ENCODE data around the gene MYD88. TPM values are rescaled to one million over a fixed set of nuclear protein-coding genes. Genes with fewer than 3 reads are reported as not detected.

Gene MYD88
- total RNA-seq, 1 donor from 2014 or later: 55.8 TPM

GRCh38 chr3:38102444-38102814, 36.0 kb upstream of the MYD88 start:
- Histone ChIP-seq H3K27ac (ENCODE audit: low read depth, low read length) (no peak overlapping the region), H3K9me3 (ENCODE audit: insufficient read depth, low read depth, low read length) (no peaks in the 10 kb centered on the region), H3K9ac (ENCODE audit: low read length) (no peak overlapping the region), H2AFZ (ENCODE audit: low read depth, low read length) (no peak overlapping the region), H3K79me2 (ENCODE audit: insufficient read depth, low read length) (no peaks in the 10 kb centered on the region), H3K27me3 (ENCODE audit: insufficient read depth, low read length) (peaks cover 5% of the 10 kb centered on the region), H3K4me2 (ENCODE audit: low read length) (no peak overlapping the region), H3K4me1 (ENCODE audit: insufficient read depth, low read length) (no peaks in the 10 kb centered on the region), H4K20me1 (ENCODE audit: insufficient read depth, low read length) (no peaks in the 10 kb centered on the region), H3K36me3 (ENCODE audit: insufficient read depth, low read length) (no peaks in the 10 kb centered on the region), H3K4me3 (ENCODE audit: insufficient read depth, low read depth, low read length) (no peak overlapping the region)
- Mint-ChIP-seq H3K4me3 (ENCODE audit: unreplicated experiment) (no peak overlapping the region), H3K9me3 (ENCODE audit: unreplicated experiment) (no peaks in the 10 kb centered on the region), H3K36me3 (ENCODE audit: low read depth, unreplicated experiment) (no peaks in the 10 kb centered on the region), H3K27ac (ENCODE audit: unreplicated experiment) (no peak overlapping the region), H3K27me3 (ENCODE audit: low read depth, unreplicated experiment) (peaks cover 12% of the 10 kb centered on the region), H3K4me1 (ENCODE audit: low read depth, unreplicated experiment) (peaks cover 3% of the 10 kb centered on the region)
- DNase-seq (ENCODE audit: low read depth) (no peak), FAIRE-seq (no peak)
- no peak for TF ChIP-seq EZH2 (IDR thresholded peaks at IDR 0.05; ENCODE audit: insufficient read depth, low read length)
- no peak for TF ChIP-seq CTCF (IDR thresholded peaks at IDR 0.05; ENCODE audit: insufficient read depth, low read depth, low read length)

- Mint-ChIP-seq H3K4me3 (ENCODE audit: unreplicated experiment) (no peak overlapping the region), H3K36me3 (ENCODE audit: low read depth, unreplicated experiment) (no peaks in the 10 kb centered on the region), H3K9me3 (ENCODE audit: unreplicated experiment) (no peaks in the 10 kb centered on the region), H3K27ac (ENCODE audit: unreplicated experiment) (no peak overlapping the region), H3K4me1 (ENCODE audit: low read depth, unreplicated experiment) (no peaks in the 10 kb centered on the region), H3K27me3 (ENCODE audit: low read depth, unreplicated experiment) (peaks cover 10% of the 10 kb centered on the region)
- no peaks in the 10 kb centered on the region for H4K20me1 ChIP-seq (ENCODE audit: insufficient read depth, low read length)
- no peak overlapping the region for H3K4me3 ChIP-seq (ENCODE audit: insufficient read depth, low read depth, low read length)
- H3K27me3 ChIP-seq (ENCODE audit: insufficient read depth, low read length): no peaks in the 10 kb centered on the region
- no peak overlapping the region for H3K27ac ChIP-seq (ENCODE audit: low read depth, low read length)
- TF ChIP-seq CTCF (IDR thresholded peaks at IDR 0.05; ENCODE audit: insufficient read depth, low read depth, low read length): no peak
- no peak for TF ChIP-seq EZH2 (IDR thresholded peaks at IDR 0.05; ENCODE audit: insufficient read depth, low read length)
- no peak for FAIRE-seq
- H2AFZ ChIP-seq (ENCODE audit: low read depth, low read length): no peak overlapping the region
- H3K9me3 ChIP-seq (ENCODE audit: insufficient read depth, low read depth, low read length): no peaks in the 10 kb centered on the region
- no peak for DNase-seq (ENCODE audit: low read depth)
- H3K4me2 ChIP-seq (ENCODE audit: low read length): no peak overlapping the region
- H3K36me3 ChIP-seq (ENCODE audit: insufficient read depth, low read length): no peaks in the 10 kb centered on the region
- no peaks in the 10 kb centered on the region for H3K79me2 ChIP-seq (ENCODE audit: insufficient read depth, low read length)
- H3K4me1 ChIP-seq (ENCODE audit: insufficient read depth, low read length): no peaks in the 10 kb centered on the region
- no peak overlapping the region for H3K9ac ChIP-seq (ENCODE audit: low read length)
Measured at GRCh38 chr3:38105525-38105924, 32.9 kb upstream of the MYD88 start.

GRCh38 chr3:38107911-38108648, 30.4 kb upstream of the MYD88 start:
- H3K27me3 Mint-ChIP-seq (ENCODE audit: low read depth, unreplicated experiment): peaks cover 10% of the 10 kb centered on the region
- FAIRE-seq (no peak), DNase-seq (ENCODE audit: low read depth) (no peak)
- Histone ChIP-seq H4K20me1 (ENCODE audit: insufficient read depth, low read length) (no peaks in the 10 kb centered on the region), H3K9ac (ENCODE audit: low read length) (no peak overlapping the region), H3K4me1 (ENCODE audit: insufficient read depth, low read length) (no peaks in the 10 kb centered on the region), H2AFZ (ENCODE audit: low read depth, low read length) (no peak overlapping the region), H3K36me3 (ENCODE audit: insufficient read depth, low read length) (no peaks in the 10 kb centered on the region), H3K79me2 (ENCODE audit: insufficient read depth, low read length) (no peaks in the 10 kb centered on the region), H3K9me3 (ENCODE audit: insufficient read depth, low read depth, low read length) (no peaks in the 10 kb centered on the region), H3K4me3 (ENCODE audit: insufficient read depth, low read depth, low read length) (no peak overlapping the region), H3K27ac (ENCODE audit: low read depth, low read length) (no peak overlapping the region), H3K27me3 (ENCODE audit: insufficient read depth, low read length) (no peaks in the 10 kb centered on the region), H3K4me2 (ENCODE audit: low read length) (no peak overlapping the region)
- TF ChIP-seq EZH2 (IDR thresholded peaks at IDR 0.05; ENCODE audit: insufficient read depth, low read length) (no peak), CTCF (IDR thresholded peaks at IDR 0.05; ENCODE audit: insufficient read depth, low read depth, low read length) (no peak)
- no peaks in the 10 kb centered on the region for H3K36me3 Mint-ChIP-seq (ENCODE audit: low read depth, unreplicated experiment)
- no peaks in the 10 kb centered on the region for H3K9me3 Mint-ChIP-seq (ENCODE audit: unreplicated experiment)
- H3K4me1 Mint-ChIP-seq (ENCODE audit: low read depth, unreplicated experiment): no peaks in the 10 kb centered on the region
- no peak overlapping the region for H3K27ac Mint-ChIP-seq (ENCODE audit: unreplicated experiment)
- no peak overlapping the region for H3K4me3 Mint-ChIP-seq (ENCODE audit: unreplicated experiment)

Data from astrocyte (in vitro differentiated cells and primary cell).